Daoy (cell line): ENCODE results near the gene VPS26A. TPM values are rescaled to one million over a fixed set of nuclear protein-coding genes. Genes with fewer than 3 reads are reported as not detected.

Source experiments
- DNase-seq: peaks from one replicate; pipeline ENCODE4 v3.0.0-alpha.2; 2015; ENCODE audit warnings: low read depth
- total RNA-seq: library from RNA; depleted of rRNA; stranded (reverse); fragments of >200 nt; shearing (Covaris generic); gene quantifications from 2 replicates; pipeline ENCODE4 v1.2.3, GENCODE V29; 2014

VPS26A gene
- total RNA-seq, 1 experiment from 2014 or later: 21.7 TPM

DNA sequence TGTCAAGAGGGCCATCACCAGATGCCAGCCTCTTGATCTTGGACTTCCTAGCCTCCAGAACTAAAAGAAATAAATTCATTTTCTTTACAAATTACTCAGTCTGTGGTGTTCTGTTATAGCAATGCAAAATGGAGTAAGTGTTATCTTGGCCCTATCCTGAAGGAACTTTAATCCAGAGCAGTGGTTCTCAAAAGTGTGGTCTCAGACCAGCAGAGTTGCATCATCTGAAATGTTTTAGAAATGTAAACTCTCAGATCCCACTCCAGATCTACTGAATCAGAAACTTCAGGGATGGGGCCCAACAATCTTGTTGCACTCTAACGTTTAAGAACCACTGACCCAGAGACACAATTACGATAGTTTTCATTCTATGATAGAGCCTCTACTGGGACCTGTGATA, 52.8 kb downstream of the VPS26A start:
- DNase-seq: no peak

DNA sequence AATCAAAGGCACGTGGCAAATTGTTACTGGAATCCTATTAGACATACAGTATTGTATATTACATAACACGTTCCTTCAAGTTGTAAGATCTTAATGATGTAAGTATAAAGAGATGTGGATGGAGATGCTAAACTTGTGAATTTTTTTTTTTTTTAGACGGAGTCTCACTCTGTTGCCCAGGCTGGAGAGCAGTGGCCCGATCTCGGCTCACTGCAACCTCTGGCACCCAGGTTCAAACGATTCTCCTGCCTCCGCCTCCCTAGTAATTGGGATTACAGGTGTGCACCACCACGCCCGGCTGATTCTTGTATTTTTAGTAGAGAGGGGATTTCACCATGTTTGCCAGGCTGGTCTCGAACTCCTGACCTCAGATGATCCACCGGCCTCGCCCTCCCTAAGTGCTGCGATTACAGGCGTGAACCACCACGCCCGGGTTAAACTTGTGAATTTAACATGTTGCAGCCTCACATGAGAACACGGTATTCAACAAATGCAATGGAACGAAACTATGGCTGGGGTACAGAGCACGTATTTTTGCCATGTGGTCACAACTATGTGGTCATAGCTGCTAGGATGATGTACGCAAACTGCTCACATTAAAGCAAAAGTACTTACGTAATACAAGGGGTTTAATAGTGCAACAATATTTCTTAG, 55.2 kb downstream of the VPS26A start:
- no peak for DNase-seq

DNA sequence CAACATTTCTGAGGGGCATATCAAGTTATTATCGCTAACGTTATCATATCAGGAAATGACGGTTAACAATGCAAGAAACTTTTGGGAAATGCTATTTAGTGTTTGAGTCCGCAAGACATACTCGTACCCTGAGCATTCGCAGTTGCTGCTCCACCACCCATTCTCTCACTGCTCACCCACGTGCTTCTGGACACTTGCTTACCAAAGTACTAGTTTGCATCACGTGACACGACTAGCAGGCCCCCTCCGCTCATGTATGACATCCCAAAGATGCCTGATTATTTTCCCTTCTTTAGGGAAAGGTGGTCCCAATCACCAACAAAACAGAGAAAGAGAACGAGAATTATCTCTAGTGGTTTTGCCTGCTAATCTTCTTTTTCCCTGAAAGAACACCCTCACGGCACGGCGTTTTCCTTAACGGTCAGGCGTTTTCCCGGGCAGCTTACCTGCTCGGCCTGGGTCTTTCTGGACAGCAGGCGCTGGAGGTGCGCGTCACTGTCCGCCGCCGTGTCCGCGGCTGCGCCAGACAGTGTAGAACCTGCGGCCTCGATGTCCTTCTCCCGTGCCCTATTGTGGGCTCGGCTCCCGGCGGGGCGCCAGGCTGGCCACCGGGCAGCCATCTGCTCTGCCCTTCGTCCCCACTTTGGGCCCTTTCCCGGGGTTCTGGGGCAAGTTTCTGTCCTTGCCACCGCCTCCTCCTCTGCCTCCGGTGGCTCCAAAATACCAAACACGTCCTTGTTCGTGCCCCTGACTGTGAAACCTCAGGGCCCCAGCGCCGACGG, 56.0 kb downstream of the VPS26A start, which contains the start of gene SUPV3L1:
Gene SUPV3L1 (plus strand): TSS at position 492 of the 782 bp plus-strand sequence. CDS start 58 bp downstream, at position 550.
- DNase-seq: peak; percentile 94

DNA sequence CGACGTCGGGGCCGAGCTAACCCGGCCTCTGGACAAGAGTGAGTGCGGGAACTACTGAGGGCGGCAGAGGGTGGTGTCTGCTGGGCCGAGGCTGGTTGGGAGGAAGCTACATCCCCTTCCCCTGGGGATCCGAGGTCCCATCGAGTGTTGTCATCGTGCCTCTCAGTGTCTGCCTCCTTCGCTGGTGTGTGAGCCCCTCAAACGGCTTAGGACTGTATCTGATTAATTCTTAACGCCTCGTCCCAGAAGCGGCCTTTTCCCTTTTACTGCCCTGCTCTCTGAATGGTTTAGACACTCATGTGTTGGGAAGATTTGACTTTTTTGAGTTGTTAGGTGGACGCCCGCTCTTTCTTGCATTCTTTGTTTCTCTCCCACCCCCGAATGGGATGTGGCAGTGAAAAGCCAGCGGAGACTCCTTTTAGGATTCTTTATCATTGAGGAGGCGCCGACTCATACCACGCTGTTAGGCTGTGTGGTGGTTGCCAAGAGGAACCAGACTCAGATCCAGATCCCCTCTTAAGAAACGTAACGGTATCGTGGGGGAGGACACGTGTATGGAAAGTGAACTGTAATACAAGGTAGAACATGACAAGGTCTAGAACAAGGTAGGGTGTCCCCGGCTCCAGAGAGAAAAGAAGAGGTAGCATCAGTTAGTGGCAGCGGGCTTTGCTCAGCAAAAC, 56.7 kb downstream of the VPS26A start:
- peak; percentile 12 for DNase-seq

DNA sequence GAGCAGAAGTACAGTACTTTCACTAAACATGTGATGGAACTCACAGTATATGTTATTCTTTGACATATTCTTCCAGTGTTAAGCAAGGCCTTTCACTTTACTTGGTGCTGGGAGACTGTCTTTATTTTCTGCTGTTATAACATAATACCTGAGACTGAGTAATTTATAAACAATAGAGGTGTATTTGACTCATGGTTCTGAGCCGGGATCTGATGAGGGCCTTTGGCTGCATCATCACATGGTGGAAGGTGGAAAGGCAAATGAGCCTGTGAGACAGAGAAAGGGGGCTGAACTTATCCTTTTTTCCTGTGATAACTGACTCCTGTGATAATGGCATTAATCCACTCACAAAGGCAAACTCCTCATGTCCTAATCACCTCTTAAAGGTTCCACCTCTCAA, 57.5 kb downstream of the VPS26A start:
- DNase-seq: no peak

DNA sequence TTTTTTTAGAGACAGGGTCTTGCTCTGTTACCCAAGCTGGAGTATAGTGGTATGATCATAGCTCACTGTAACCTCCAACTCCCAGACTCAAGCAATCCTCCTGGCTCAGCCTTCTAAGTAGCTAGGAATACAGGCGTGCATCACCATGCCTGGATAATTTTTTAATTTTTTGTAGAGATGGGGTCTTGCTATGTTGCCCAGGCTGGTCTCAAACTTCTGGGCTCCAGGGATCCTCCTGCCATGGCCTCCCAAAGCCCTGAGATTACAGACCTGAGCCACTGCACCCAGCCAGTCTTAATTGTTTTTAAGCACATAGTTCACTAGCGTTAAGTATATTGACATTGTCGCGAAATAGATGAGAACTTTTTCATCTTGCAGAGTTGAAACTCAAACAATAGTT, 58.0 kb downstream of the VPS26A start:
- DNase-seq: no peak

DNA sequence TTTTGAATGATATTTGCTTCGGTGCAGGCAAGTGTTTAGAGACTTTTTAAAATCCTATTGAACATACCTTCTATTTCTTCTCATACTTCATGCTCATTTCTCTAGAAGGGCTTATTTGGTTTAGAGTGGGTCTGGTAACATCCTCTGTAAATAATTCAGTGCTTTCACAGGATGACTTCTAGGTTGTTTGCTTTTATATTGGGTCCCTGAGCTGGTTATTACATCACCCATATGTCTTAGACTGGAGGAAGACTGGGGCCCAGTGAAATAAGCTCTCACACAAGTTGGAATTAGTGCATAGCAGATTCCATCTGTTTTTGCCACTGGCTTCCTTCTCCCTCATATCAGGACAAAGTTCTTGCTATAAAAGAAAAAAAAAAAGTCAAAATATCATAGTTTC, 62.5 kb downstream of the VPS26A start:
- no peak for DNase-seq

DNA sequence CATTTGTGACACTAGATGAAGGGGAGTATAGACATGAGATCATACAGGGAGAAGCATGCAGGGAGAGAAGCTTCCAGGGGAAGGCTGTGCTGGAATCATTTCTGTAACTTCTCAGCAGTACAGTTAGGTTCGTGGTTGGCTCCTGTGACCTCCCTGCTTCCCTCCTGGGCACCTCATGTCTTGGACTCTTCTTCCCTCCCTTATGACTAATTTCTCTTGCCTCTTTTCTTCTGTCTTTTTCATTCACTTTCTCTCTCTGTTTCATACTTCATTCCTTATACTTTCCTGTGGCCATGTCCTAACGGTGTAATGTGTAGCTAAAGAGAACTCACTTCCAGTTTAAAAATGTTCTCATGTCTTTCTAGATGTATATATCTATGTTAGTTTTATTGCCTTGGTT, 77.1 kb downstream of the VPS26A start:
- no peak for DNase-seq

DNA sequence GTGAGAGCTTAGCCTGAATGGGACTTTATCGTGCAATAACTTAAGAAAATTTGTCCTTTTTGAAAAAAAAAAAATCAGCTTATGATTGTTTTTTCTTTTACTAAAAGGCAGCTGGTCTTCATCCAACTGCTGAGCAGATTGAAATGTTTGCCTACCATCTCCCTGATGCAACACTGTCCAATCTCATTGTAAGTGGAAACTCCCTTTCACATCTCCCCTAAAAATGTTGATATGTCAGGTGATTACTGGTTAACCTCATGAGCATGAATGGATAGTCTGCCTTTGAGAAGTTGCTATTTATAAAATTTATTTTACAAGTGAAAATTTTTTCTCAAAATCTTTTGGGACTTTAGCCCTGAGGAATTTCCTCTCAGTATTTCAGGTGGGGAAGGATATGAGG, 78.4 kb downstream of the VPS26A start:
- no peak for DNase-seq

DNA sequence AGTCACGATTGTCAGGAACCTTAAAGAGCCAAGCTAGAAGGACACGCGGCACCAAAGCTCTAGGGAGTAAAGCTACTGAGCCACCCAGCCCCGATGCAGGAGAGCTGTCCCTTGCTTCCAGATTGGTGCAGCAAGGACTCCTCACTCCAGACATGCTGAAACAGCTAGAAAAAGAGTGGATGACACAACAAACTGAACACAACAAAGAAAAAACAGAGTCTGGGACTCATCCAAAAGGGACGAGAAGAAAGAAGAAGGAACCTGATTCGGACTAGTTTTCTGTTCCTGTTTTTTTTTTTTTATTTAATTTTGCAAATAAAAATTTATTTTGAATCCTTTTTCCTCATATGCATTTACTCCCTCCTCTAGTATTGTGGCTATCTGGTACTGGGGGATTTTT, 84.8 kb downstream of the VPS26A start:
- no peak for DNase-seq

DNA sequence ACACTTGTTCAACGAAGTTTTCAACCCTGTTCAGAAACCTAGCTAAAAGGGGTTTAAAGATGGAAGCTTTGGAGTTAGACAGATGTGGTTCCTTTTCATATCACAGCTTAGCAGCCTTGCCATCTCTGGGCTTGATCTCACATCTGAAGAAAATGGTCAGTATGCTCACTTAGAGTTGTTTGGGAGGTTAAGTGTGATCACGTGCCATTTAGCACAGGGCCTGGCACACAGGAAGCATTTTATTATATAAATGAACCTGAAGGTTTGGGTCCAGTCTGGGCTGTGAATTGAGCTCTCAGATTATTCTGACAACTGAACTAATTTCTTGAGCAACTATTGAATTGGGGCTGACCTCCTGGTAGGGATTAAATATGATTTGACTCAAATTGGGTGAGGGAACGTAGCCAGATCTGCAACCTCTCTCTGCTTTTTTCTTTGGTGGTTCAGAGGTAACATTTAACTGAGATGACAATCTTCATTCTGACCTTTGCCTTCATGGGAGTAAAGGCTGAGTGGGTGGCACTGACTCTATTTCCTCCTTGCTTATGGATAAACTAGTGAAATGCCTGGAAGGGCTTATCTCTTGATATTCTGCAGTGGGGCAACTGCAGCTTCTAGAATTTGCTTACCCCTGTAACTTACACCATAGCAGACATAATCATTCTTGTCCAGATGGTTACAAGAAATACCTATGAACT, 86.0 kb downstream of the VPS26A start:
- DNase-seq: no peak

DNA sequence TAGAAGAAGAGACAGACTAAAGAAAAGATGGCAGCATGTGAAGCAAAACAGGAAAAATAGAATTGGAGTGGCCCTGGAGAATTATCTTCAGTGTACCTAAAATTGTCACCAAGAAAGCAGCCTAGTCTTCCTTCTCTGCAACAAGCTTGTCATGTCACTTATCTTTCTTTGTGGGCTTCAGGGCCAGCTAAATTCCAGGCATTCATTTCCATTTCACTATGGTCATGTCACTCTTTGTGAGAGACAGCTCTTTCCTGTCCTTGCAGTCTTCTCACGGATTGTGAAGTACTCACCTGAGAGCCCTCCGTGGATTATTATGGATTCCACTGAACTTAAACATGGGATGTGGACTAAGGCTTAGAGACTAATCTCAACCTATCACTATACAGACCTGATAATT, 87.1 kb downstream of the VPS26A start:
- no peak for DNase-seq

DNA sequence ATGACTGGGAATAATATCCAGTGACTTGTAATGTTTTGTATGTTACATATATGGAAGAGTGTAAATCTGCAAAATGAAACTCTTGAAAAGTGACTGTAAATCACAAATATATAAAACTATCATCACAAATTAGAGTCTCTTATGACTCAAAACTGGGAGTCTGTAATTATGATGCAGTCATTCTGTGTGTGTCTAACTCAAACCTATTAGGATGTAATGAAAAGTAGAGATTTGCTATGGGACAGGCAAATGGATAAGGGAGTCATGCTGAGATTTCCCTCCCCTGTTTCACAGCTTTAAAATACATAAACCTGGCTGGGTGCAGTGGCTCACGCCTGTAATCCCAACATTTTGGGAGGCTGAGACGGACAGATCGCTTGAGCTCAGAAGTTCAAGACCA, 87.5 kb downstream of the VPS26A start:
- no peak for DNase-seq

DNA sequence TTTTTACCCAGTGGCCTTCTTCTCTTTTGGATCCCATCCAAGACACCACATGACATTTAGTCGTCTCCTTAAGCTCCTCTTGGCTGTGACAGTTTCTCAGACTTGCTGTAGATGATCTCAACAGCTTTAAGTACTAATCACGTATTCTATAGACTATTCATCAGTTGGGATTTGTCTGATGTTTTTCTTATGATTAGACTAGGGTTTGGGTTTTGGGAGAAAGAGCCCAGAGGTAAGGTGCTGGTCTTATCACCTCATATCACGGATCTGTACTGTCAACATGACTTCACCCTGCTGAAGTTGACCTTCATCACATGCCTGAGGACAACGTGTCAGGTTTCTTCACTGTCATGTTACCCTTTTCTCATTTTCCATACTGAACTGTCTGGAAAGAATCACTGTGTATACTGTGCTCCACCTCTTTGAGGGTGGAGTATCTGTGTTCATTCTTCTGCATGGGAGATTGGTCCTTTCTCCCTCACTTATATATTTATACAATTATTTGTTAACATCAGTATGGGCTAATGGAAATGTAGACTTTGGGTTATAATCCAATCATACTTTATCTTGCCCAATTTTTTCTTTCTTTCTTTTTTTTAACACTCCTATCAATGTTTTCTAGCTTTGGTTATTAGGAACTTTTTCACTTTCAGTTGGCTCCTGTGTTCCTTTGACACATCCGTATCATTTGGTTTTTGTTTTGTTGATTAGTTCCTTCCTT, 89.8 kb downstream of the VPS26A start:
- no peak for DNase-seq

DNA sequence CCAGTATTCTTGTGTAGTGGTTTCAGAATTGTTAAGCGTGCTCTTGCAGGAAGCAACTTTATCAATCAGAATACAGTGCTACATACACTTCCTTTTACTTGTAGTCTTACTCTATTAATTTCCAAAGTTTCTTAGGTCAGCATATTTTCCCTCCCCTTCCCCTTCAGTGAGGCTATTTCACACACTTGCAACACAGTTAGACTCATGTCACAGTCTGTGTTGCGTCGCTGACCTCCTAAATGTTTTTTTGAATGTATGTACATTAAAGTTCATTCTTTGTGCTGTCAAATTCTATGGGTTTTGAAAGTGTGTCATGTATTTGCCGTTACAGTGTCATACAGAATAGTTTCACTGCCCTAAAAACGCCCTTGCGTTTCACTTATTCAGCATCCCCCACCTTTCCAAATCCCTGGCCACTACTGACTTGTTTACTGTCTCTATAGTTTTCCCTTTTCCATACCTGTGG, 90.7 kb downstream of the VPS26A start:
- no peak for DNase-seq

DNA sequence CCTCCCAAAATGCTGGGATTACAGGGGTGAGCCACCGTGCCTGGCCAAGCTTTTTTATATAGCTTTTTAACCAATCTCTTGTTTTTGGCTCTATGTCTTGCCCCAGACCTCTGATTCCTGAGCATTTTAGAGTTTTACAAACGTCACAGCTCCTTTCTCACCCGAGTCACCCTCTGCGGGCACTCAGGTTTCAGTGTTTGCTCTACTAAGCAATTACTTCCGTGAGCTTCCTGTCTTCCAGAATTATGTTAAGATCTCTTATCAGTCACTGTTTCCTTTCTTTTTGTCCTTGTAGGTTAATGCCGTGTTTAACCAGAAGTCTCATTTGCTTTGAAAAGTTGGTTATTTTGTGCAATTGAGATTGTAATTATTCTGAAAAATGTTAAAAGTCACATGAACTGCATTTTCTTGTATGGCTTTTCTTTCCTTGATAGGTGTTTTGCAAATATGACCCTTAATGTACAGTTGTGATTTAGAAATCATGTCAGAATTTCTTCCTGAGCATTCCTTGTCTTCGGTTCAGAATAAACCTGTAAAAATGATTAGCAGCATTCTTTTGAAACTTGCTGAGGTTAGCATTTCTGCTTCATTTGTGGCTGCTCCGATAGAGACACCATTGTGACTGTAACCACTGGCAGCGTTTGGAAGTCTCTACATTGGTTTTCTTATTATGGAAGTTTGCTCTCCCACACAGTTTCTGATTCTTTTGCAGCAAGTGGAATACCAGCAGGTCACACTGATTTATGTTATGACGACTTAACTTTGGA, 91.6 kb downstream of the VPS26A start:
- no peak for DNase-seq

DNA sequence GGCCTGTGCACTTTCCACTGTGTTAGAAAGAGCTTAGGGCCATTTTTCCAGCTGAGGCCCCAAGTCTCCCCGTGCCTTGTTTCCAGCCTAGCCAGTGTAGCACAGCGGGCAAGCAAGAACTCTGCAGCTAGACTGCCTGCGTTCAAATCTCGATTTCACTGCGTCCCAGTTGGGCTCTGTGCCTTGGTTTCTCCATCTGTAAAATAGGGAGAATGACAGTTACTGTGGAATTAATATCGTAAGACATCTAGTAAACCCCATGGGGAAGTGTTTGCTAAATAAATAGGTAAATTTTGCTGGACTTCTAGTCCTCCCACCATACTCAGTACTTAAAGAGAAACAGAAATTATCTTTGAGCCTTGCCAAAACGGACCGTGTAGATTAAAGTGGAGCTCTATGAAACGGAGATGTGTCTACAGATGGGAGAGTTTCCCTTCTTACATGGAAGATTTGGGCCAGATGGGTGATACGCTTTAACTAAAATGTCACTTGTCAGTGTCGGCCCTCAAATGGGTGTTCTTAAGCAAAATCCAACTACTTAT, 92.7 kb downstream of the VPS26A start:
- DNase-seq: no peak

DNA sequence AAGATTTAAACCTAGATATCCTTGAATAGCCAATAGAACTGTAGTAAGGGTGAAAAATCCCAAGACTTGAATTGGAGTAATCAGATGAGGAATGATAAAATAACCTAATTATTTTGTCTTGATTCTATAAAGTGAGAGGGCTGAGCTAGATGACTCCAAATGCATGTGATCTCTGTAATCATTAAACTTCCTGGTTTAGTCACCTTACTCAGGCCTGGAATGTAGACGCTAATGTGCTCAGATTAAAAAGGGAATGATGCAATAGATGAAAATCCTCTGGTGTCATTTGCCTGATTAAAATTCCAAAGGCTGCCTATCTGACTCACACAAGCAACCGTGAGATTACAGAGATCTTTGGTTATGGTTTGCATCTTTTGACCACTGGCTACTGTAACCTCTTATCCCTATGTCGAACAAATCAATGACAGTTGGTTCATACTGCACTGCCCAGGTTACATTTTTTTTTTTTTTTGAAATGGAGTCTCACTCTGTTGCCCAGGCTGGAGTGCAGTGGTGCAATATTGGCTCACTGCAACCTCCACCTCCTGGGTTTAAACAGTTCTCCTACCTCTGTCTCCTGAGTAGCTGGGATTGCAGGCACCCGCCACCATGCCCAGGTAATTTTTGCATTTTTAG, 93.3 kb downstream of the VPS26A start:
- peak; percentile 74 for DNase-seq

DNA sequence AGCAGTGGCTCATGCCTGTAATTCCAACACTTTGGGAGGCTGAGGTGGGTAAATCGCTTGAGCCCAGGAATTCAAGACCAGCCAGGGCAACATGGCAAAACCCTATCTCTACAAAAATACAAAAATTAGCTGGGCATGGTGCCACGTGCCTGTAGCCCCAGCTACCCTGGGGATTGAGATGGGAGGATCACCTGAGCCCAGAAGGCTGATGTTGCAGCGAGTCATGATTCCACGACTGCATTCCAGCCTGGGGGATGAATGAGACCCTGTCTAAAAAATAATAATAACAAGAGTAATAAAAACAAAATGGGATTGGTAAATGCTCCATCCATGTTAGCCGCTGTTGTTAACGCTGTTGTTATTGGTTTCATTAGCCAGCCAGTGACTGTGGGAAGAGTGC, 94.9 kb downstream of the VPS26A start:
- no peak for DNase-seq

DNA sequence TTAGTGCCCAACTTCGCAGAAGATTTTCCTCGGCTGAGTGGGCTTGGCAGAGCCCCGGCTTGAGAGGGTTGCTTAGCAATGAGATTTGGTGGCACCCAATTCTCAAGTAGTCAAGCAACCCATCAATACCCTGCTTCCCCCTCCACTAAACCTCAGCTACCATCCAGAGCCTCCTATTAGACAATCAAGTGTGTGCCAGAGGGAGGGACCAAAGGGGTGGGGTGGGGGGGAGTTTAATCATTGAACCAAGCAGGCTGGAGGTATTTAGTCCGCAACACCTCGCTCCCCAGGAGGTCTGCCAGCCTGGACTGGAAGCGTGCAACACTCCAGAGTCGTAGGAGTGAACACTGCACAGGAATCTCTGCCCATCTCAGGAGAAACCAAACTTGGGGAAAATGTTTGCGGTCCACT, 96.1 kb downstream of the VPS26A start, which contains the start of gene HKDC1:
Gene HKDC1 (plus strand): TSS at position 292 of the 411 bp plus-strand sequence. CDS start 104 bp downstream, at position 396.
- no peak for DNase-seq
